Nephron progenitor cell (in vitro differentiated cells): ENCODE results near the gene CREBBP.
A peak's percentile ranks its signal among the peaks of the same experiment; 100 is the strongest.

Source experiments
- DNase-seq: peaks from one replicate; pipeline ENCODE4 v3.0.0; 2021
- H3K27ac Mint-ChIP-seq: 2 replicates; pipeline ENCODE4 v1.8.0; 2021; ENCODE audit warnings: mild to moderate bottlenecking, moderate library complexity, mixed read lengths
- H3K27me3 Mint-ChIP-seq: 2 replicates; pipeline ENCODE4 v1.8.0; 2021; ENCODE audit warnings: mild to moderate bottlenecking, low read depth, mixed read lengths; ENCODE audit not compliant: poor library complexity
- H3K36me3 Mint-ChIP-seq: 2 replicates; pipeline ENCODE4 v1.8.0; 2021; ENCODE audit warnings: low read depth, mixed read lengths
- H3K4me1 Mint-ChIP-seq: 2 replicates; pipeline ENCODE4 v1.8.0; 2021; ENCODE audit warnings: mixed read lengths
- H3K4me3 Mint-ChIP-seq: 2 replicates; pipeline ENCODE4 v1.8.0; 2021; ENCODE audit warnings: mild to moderate bottlenecking, moderate library complexity, mixed read lengths
- H3K9me3 Mint-ChIP-seq: 2 replicates; pipeline ENCODE4 v1.8.0; 2021; ENCODE audit warnings: mild to moderate bottlenecking, moderate library complexity, mixed read lengths
- CTCF ChIP-seq: fragments of 200-600 bp; sonication (generic); IDR thresholded peaks from 2 replicates; pipeline ENCODE4 v1.5.0; 2021; ENCODE audit warnings: antibody characterized with exemption

The CREBBP gene

DNA sequence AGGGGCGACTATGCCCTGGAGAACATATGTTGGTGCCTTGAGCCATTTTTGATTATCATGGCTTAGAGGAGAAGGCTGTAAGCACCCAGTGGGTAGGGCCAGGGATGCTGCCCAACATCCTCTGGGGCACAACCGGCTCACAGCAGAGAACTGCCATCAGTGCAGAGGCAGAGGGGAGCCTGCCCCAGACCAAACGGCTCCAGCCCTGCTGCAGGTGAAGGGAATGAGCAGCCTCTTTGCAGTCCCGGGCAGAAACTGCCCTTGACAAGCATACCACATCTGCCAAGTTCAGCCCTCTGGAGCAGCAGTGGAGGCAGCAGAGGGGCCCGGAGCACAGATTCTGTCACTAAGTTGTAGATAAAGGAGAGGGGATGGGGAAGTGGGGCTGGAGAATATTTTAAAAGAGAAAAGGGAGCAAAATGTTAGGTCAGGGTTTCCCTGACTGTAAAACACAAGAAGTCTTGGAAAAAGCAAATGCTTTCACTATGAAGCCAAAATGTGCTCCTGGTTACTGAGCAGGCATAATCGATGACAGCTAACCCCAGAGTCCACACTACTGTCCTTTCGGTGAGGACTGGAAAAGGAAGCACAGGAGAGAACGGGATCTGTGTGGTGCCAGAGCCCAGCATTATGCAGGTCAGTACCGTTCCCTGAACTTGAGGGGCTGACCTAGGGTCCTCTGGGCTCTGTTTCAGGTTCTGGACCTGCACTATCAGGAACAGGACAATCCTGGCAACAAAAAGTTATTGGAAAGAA lies 72.0 kb downstream of the CREBBP start:
- H3K27ac Mint-ChIP-seq = peak overlapping the region; percentile 35

GRCh38 chr16:3807425-3808123 lies 72.9 kb downstream of the CREBBP start:
- DNase-seq = no peak
- TF ChIP-seq CTCF = no peak
- H3K9me3 Mint-ChIP-seq = no peaks in the 10 kb centered on the region
- peaks cover 67% of the 10 kb centered on the region for H3K36me3 Mint-ChIP-seq
- no peak overlapping the region for H3K4me3 Mint-ChIP-seq
- H3K4me1 Mint-ChIP-seq = peaks cover 18% of the 10 kb centered on the region
- H3K27ac Mint-ChIP-seq = peak overlapping the region; percentile 36
- no peaks in the 10 kb centered on the region for H3K27me3 Mint-ChIP-seq

More for the DNA sequence above, 72.0 kb downstream of the CREBBP start:
- H3K4me3 Mint-ChIP-seq = no peak overlapping the region
- no peaks in the 10 kb centered on the region for H3K27me3 Mint-ChIP-seq
- H3K4me1 Mint-ChIP-seq = peaks cover 25% of the 10 kb centered on the region
- H3K9me3 Mint-ChIP-seq = no peaks in the 10 kb centered on the region
- no peak for TF ChIP-seq CTCF
- DNase-seq = no peak
- peaks cover 70% of the 10 kb centered on the region for H3K36me3 Mint-ChIP-seq

DNA sequence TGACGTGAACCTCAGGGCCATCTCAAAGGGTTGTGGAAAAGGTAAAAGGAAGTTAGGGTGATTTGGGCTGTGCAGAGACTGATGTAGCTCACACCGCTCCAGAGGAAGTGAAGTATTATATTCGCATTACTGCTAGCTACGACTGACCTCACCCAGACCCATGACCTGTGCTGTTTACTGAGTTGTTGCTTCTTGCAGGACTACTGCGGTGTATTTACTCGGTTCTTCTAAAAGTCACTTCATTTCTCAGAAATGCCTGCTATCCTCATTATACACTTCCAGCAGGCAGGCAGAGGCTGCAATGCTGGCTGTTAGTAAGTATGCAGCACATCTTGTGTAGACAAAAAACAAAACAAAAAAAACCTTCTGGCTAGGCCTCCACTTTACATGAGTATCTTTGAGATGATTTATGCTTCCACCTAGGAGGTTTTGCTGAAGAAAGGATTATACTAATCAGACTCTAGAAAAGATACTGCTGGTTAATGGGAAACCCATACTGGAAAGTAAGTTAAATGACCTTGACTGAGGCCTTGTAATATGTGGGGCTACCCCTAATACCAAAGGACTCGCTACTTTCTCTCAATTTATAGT lies 76.0 kb downstream of the CREBBP start:
- Mint-ChIP-seq H3K27ac (peak overlapping the region; percentile 76), H3K4me1 (peaks cover 19% of the 10 kb centered on the region), H3K27me3 (no peaks in the 10 kb centered on the region), H3K36me3 (peaks cover 68% of the 10 kb centered on the region), H3K4me3 (no peak overlapping the region), H3K9me3 (no peaks in the 10 kb centered on the region)
- DNase-seq = no peak
- no peak for TF ChIP-seq CTCF

- Mint-ChIP-seq H3K36me3 (peaks cover 43% of the 10 kb centered on the region), H3K4me3 (no peak overlapping the region)
- DNase-seq = no peak
These were observed 79.8 kb downstream of the CREBBP start for GRCh38 chr16:3800477-3801270.

DNA sequence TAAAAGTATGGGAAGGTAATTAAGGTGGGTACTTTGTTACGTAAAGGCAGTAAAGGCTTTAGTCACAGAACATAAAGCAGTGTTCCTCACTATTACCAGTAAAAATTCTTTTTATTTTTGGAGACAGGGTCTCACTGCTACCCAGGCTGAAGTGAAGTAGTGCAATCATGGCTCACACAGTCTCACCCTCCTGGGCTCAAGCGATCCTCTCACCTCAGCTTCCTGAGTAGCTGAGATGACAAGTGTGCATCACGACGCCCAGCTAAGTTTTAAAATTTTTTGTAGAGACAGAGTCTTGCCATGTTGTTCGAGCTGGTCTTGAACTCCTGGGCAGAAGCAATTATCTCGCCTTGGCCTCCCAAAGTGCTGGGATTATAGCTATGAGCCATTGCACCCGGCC lies 80.5 kb downstream of the CREBBP start:
- no peak overlapping the region for H3K27ac Mint-ChIP-seq
- no peaks in the 10 kb centered on the region for H3K9me3 Mint-ChIP-seq
- H3K27me3 Mint-ChIP-seq = no peaks in the 10 kb centered on the region
- no peak for DNase-seq
- H3K4me3 Mint-ChIP-seq = no peak overlapping the region
- H3K4me1 Mint-ChIP-seq = peaks cover 29% of the 10 kb centered on the region
- H3K36me3 Mint-ChIP-seq = peaks cover 37% of the 10 kb centered on the region
- TF ChIP-seq CTCF = no peak

More at GRCh38 chr16:3800477-3801270, 79.8 kb downstream of the CREBBP start:
- Mint-ChIP-seq H3K27me3 (no peaks in the 10 kb centered on the region), H3K9me3 (no peaks in the 10 kb centered on the region), H3K27ac (no peak overlapping the region), H3K4me1 (peaks cover 33% of the 10 kb centered on the region)
- TF ChIP-seq CTCF = no peak
